Activated T-helper 1 cell treated with Interleukin-2 at 50 U/mL for 16 hours (primary cell): ENCODE measurements around the gene MOB3A.

ENCODE experiments used
- DNase-seq: peaks from one replicate; pipeline ENCODE4 v3.0.0-alpha.2; 2020; ENCODE audit warnings: low read depth

Gene MOB3A

DNA sequence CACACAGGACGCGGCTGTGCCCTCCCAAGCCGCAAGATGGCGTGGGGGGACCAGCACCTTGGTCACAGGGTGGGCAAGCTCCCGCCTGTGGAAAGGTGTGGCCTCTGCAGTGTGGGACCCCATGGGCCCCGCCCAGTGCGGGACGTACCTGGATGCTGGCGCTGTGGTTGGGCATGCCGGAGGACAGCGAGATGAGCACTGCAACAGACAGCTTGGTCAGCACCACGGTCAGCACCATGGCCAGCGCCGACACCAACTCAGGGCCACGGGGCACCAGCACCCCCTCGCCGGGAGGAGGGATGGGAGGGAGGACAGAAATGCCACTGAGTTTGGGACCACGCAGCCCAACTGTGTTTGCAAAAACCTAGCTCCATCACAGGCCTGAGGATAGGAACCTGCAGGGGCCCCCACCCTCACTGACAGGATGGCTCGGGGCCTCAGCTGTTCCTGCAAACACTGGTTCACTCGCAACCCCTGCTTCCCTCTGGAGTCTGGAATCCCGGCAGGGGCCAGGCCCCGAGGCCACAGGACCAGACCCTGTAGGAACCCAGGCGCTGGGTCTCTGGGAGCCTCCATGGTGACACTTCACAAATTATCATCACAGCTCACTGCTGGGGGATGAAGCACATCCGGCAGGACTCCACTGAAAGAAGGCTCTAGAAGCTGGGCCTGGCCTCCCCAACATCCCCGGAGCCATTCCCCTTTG, 27.7 kb upstream of the MOB3A start:
- DNase-seq: no peak

DNA sequence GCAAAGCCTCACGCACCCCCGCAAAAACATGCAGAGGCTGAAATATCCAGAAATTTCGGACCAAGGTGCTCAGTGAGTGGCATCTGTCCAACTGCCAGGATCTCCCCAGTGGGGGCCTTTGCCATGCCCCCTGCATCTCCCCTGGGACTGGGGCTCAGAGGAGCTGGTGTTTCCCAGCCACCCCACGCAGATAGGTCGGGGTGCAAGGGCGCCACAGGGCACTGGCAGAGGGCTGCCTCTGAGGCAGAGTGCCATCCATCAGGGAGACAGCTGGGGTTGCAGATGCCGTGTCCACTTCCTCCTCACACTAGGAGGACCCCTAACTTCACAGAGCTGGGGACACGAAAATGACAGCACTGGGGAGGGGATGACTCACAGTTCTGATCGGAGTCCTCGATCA, 26.9 kb upstream of the MOB3A start:
- no peak for DNase-seq

- no peak for DNase-seq
These were observed 26.1 kb upstream of the MOB3A start for GRCh38 chr19:2122251-2122650.

- DNase-seq: no peak
These were observed 25.4 kb upstream of the MOB3A start for GRCh38 chr19:2121416-2122051.

- no peak for DNase-seq
These were observed 24.7 kb upstream of the MOB3A start for GRCh38 chr19:2120821-2121220.

DNA sequence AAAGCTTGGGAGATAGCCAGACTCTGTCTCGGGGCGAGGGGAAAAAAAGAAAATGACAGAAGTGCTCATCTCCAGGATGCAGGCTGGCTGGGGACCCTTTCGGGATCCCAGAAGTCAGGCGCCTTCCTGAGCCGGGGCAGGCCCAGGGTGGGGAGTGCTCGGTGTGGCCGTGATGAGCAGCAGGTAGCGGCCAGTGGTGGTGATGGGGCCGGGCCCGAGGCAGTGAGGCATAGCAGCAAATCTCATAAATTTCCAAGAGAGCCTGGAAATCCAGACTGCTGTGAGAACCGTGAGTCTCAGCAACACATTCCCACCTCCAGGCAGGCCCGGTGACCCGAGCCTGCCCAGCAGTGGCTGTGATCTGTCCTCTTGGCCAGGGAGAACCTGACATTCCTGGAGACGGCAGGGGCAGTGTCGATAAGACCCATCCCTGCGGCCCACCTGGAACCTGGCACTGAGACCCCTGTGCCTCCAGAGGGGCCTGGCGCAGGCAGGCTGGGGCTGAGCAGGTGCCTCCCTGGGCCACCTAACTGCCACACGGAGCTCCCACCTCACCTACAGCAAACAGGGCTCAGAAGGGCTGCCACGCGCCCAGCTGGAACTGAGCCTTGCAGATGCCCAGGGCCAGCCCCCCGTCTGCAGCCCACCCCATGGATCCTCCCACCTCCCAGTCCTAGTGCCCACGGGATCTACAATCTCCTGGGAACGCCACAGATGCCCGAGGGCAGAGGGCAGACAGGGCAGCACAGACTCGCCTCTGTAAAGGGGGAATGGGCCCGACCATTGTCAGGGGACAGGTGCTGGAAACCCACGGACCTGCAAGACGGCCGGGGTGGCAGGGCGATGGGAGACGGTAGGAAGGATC, 24.0 kb upstream of the MOB3A start:
- no peak for DNase-seq

GRCh38 chr19:2118438-2118837, 22.3 kb upstream of the MOB3A start:
- DNase-seq: no peak

DNA sequence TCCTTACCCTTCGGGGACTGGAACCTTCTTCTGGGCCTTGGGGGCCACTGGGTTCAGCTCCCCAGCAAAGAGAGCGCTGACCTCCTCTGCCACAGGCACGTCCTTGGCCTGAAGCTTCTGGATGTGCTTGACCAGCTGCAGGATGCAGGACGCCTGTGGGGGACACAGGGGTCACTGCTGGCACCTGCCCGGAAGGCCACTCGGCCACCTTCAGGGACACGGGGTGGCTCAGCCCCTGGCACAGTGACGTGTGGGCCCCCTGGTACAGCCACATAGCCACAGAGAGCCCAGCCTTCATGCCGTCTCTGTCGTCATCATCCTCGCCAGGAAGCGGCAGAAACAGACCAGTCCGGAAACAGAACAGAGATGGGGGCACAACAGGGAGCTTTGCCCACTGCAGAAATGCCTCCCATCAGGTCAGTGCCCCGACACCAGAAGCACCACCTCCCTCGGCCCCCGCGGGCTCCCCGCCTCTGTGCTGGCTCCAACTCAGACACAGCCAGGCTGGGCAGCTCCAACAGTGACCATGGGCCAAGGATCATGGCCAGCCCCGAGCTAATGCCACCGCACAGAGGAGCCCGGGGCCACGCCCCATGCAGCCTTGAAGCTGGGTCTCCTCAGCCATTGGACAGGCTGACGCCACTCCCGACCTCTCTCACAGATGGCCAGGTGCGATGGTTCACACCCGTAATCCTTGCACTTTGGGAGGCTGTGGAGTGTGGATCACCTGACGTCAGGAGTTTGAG, 21.3 kb upstream of the MOB3A start:
- DNase-seq: no peak

- DNase-seq: no peak
These were observed 20.4 kb upstream of the MOB3A start for GRCh38 chr19:2116507-2116906.

DNA sequence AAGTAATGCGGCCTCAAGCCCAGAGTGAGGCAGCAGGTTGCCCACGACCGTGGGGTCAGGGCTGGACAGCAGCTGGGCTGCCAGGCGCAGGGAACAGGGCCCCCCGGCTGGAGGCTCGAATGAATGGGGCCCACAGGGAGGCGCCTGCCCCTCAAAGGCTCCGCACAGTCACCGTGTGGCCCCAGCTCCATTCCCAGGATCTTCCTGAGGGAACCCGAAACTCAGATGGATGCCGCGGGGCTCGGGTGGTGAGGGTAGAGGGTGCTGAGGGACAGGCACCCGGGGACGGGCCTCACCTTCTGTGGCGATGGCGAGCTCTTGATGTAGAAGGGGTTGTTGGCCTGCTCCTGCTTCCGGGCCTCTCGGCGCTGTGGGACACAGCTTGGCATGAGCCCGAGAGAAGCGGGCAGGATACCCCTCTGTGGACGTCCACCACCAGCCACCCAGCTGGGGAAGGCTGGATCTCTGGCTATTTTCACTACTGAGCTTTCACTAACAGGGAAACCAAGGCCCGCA, 19.8 kb upstream of the MOB3A start:
- DNase-seq: no peak

- no peak for DNase-seq
These were observed 19.2 kb upstream of the MOB3A start for GRCh38 chr19:2115324-2115723.

DNA sequence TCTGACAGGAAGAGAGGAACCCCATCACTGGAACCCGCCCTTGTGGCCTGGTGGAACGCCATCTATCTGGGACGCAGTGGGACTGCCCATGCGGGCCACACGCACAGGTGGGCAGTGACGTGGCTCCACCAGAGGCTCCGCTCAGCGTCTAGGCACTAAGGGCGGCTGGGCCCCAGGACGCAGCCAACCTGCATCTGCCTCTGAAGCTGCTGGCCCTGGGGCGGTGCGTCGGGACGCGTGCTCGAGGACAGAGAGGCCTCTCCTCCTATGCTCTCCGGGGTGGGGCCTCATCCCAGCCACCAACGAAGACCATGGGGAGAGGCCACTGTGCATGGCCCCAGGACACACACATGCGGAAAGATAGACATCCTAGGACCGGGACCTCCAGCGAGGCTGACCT, 18.7 kb upstream of the MOB3A start:
- DNase-seq: no peak

DNA sequence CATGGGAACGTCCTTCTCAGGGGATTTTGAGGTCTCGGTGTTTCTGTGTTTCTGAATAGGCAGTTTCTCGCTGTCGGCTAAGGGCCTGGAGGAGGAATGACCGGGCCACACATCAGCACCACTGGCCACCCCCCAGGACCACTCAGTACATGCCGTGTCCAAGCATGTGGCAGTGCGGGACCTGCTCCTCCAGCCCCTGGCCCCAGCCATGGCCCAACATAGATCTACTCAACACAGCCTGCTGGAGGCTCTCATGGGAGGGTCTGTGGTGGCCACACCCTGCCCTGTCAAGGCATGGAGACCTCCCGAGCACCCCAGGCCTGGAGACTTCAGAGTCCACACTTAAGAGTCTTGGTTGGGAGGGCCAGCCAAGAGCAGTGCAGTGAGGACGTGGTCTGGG, 18.1 kb upstream of the MOB3A start:
- no peak for DNase-seq

DNA sequence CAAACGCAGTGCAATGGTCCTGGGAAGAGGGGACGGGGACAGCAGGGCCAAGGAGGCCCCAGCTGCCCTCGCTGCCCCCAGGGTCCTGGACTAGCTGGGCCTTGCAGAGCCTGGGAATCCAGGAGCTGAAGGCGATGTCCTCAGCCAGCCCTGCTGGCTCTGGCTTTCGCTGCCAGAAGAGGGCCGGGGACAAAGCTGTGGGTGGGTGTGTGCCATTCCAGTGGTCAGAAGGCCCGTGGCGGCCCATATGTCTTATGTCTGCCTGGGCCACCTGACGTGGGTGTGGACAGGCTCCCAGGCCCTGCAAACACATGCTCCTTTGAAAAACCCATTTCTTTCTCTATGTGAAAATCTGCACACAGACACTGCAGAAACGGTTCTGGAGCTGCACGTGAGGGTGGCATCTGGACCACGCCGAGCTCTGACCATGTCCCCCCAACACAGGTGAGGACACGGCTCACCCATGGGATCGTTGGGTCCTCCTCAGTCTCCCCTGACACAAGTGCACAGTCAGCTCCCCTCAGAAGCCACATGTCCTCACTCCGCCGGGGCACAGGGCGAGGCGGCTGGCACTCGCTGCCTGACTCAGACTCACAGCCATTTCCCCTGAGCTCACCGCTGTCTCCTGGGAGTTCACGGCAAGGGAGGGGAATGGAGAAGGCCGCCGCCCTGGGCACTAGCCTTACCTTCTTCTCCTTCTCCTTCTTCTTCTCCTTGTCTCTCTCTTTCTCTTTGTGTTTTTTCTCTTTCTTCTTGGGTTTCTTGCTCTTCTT, 17.5 kb upstream of the MOB3A start:
- no peak for DNase-seq

GRCh38 chr19:2112516-2113320, 16.6 kb upstream of the MOB3A start:
- no peak for DNase-seq

GRCh38 chr19:2111886-2112285, 15.8 kb upstream of the MOB3A start:
- DNase-seq: no peak

GRCh38 chr19:2111425-2111824, 15.3 kb upstream of the MOB3A start:
- no peak for DNase-seq

DNA sequence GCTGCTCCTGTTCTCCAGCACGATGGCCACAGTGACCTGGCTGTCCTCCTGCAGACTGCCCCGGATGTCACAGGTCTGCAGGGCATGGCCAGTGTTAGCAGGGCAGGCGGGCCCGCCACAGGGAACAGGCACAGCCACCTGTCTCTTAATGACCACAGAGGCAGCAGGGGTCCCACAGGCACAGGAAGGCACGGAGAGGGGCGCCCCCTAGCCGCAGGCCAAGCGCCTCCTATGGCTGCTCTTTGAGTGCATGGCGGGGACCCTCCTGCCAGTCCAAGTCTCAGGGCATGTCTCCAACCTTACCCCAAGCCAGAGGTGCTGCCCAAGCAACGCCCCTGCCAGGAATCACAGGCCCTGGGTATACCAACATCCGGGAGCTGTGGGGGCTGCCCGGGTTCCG, 14.7 kb upstream of the MOB3A start:
- DNase-seq: no peak

DNA sequence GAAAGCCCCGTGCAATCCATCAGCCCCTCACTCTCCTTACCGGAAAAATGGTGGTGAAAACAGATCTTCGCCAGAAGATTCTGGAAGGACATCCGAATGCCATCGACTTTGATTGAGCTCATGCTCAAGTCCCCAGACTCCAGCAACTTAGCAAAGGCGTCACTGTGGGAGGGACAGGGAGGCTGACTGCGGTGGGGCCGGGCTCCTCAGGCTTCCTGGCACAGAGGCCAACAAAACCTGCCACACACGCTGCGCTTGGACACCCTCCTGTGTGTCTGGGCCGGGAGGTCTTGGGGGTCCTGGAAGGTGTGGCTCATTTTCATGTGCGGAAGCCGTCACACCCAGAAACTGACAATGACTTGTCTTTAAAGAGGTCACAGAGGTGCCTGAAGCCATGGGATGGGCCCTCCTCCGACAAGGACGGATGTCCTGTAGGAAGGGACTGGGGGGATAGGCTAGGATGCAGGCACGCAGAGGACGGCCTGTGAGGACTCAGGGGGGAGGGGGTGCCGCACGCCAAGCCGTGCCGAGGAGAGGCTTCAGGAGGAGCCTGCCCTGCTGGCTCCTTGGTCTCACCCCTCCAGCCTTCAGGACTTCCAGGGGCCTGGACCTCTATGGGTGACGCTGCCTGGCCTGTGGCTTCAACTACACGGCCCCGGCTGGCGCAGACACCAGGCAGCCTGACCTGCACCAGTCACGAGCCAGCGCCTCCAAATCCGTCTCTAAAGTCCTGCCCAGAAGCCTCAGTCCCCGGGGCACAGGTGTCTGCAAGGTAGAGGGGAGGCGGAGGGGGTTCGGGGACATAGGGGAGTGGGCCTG, 13.1 kb upstream of the MOB3A start:
- no peak for DNase-seq
